Hematopoietic multipotent progenitor cell treated with erythropoietin and hydrocortisone succinate and interleukin-3 and kit ligand, for 4 days (in vitro differentiated cells): ENCODE data around the gene PINLYP.

ENCODE experiments used
- DNase-seq: peaks from one replicate; pipeline ENCODE4 v3.0.0-alpha.2; 2015

PINLYP gene

DNA sequence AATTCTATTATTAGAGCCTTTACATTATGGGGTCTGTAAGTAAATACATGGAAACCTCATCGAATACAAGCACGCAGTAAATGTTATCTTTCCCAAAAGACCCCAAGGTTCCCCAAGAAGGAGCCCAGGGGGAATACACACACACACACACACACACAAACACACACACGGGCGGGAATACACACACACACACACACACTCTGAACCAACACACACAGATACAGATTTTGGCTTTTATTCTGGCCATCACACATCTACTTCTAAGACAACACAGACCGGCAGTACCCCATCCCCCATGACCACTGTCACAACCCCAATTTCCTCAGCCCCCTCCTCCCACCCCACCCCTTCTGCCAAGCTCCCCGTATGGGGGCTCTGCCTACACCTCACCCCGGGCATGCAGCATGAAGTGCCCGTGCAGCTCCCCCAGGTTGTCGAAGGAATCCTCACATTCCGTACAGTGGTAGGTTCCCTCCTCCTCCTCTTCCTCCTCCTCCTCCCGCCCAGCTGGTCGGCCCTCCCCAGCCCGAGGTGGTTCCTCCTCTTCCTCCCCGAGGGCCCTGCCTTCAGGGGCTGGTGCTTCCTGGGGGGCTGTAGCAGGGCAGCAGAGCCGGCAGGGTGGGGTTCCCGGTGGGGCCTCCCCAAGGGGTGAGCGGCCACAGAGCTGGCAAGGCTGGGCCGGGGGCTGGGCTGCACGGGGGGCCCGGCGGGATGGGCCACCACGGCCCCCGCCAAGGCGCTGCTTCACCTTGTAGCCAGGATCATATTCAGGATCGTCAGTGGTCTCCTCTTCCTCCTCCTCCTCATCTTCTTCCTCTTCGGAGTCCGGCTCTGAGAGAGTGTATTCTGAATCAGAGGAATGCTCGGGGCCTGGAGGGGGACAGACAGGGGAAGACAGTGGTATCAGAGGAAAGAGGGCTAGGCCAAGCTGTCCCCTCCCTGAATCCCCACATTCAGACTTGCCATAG lies 31.9 kb downstream of the PINLYP start:
- no peak for DNase-seq

DNA sequence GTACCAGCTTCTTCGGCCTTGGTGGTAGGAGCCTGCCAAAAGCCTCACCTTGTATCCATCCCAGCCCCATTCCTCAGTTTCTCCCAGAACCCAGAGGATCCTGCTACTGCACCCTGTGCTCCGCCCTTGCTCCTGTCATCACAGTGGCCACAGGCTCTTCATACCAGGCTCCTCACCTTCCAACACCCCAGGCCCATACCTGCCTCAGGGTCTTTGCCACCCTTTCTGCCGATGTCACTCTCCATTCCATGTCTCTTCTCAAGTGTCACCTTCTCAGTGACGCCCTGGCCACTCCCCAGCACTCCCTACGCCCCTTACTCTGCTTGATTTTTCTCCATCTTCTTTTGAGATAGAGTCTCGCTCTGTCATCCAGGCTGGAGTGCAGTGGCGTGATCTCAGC lies 34.3 kb downstream of the PINLYP start:
- no peak for DNase-seq

GRCh38 chr19:43610493-43610892 lies 34.9 kb downstream of the PINLYP start:
- no peak for DNase-seq

DNA sequence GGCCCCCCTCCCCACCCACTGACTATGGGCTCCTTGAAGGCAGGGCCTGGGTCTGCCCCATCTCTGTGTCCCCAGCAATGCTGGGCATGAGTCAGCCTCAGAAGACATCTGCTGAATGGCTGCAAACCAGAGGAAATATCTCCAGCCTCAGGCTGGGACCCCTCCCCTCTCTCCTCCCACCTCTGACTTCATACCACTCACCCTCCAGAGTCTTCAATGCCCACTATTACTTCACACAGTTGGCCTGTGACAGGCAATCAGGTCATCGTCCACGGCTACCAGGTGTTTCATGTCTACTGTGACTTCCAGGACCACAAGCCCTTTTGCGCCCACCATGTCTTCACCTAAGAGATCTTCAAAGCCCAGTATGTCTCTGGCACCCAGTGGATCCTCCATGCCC lies 36.2 kb downstream of the PINLYP start, which contains the start of gene SRRM5:
Gene SRRM5, plus strand, starts transcription at position 301 of the 400 bp plus-strand sequence. Its CDS starts 34 bp downstream, at position 335.
- no peak for DNase-seq

GRCh38 chr19:43612374-43612773 lies 36.8 kb downstream of the PINLYP start:
- DNase-seq: no peak

GRCh38 chr19:43616306-43616705 lies 40.7 kb downstream of the PINLYP start:
- no peak for DNase-seq

- no peak for DNase-seq
These were observed 41.4 kb downstream of the PINLYP start for GRCh38 chr19:43616954-43617353.

GRCh38 chr19:43618921-43619261 lies 43.3 kb downstream of the PINLYP start:
- peak; percentile 88 for DNase-seq

GRCh38 chr19:43619262-43620060 lies 43.9 kb downstream of the PINLYP start, which contains the start of gene ZNF428:
TSS of gene ZNF428 (minus strand) at chr19:43619629. CDS start at chr19:43614304, 5,325 bp downstream.
- DNase-seq: peak; percentile 95

- DNase-seq: no peak
These were observed 44.7 kb downstream of the PINLYP start for GRCh38 chr19:43620061-43621001.

DNA sequence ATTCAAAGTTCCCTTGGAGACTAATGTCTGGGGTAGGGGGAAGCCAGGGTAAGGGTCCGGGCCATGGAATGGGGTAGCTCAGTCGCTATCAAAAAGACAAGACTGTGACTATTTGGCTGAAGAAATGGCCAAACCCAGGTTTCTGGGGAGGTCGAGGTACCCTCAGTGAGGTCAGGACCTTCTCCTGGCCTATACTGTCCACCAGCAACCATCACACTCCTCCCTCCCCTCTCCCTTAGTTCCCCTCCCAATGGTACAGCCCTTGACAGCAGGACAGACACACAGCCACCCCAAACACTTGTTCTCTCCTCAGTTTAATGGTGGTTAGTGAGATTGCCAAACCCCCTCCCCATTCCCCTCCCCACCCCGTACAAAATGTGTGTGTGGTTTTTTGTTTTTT lies 46.5 kb downstream of the PINLYP start:
- no peak for DNase-seq

- DNase-seq: no peak
These were observed 47.4 kb downstream of the PINLYP start for GRCh38 chr19:43622956-43623355.

DNA sequence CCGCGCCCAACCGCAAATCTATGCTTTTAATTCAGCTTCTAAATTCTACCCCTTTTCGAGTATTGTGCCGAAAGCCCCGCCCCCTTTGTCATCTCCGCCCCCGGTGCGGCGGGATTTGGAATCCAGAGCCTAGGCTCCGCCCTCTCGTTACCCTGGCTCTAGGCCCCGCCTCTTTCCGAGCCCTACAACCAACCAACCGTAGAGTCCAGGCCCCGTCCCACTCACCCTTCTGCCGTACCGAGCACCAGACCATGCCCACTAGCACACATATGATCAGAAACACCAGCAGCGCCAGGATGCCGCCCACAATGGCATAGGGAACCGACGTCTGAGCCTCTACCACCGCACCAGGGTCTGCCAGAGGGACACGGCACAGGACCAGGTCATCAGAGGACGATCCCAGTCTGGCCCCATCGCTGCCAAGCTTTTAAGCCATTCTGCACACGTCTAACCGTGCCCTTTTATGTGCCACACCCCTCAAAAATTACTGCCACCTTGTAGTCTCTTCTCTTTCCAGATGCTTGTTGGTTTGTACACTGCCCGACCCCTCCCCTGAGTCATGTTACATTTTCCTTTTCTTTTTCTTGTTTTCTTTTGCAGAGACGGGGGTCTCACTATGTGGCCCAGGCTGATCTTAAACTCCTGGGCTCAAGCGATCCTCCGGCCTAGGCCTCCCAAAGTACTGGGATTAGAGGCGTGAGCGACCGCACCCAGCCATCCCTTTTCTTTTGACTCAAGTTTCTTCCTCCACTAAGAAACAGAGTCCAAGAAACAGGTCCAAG lies 48.5 kb downstream of the PINLYP start:
- peak; percentile 48 for DNase-seq

DNA sequence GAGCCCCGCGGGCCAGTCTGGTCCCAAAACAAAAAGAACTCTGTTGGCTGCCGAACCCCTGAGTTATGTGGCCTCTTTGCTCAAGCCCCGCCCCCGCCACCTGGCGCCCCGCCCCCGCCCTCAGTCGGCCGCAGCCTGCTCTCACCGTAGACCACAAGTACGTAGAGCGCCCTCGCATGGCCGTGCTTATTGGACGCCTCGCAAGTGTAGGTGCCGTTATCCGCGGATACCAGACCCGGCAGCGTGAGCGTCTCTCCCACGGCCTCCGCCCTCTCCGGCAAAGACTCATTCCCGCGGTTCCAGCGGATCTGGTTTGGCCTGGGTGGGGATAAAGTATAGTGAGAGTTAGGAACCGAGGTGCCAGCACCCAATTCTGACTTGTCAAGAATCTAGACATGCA lies 49.3 kb downstream of the PINLYP start:
- DNase-seq: peak; percentile 93

GRCh38 chr19:43625918-43626579 lies 50.4 kb downstream of the PINLYP start:
- peak; percentile 78 for DNase-seq

- DNase-seq: no peak
These were observed 51.2 kb downstream of the PINLYP start for GRCh38 chr19:43626838-43627237.

GRCh38 chr19:43628646-43629326 lies 53.2 kb downstream of the PINLYP start:
- no peak for DNase-seq

DNA sequence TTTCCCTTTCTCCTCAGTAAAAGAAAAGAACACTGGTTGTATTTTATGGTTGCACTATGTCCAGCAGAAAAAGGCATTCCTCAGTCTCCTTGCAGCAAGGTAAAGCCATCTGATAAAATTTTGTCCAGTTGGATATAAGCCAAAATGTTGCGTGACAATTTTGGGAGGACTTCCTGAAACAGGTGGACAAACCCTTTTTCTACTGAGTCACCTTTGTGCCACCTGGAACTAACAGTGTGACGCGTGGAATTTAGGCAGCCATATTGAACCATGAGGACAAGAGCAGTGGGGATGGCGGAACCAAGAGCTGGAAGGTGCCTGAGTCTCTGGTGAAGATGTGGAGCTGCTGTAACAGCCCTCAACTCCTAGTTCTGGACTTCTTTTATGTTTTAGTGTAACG lies 55.9 kb downstream of the PINLYP start:
- no peak for DNase-seq
